Kidney capillary endothelial cell (primary cell): ENCODE results near the gene RC3H2.
"Not testable (repeated sequence)": the region's sequence is repeated elsewhere in the genome, so short reads cannot be mapped to it uniquely, and the experiment has no call there.

Source experiments
- DNase-seq: peaks from one replicate; pipeline ENCODE4 v3.0.0-alpha.2; 2018; ENCODE audit warnings: low spot score

RC3H2 gene

GRCh38 chr9:122918310-122918709 is 13.2 kb upstream of the RC3H2 start:
- DNase-seq, result no peak

GRCh38 chr9:122912964-122913673 is 8.0 kb upstream of the RC3H2 start, which contains the start of gene ZBTB6:
Gene ZBTB6, minus strand, starts transcription at chr9:122913323. Its CDS starts 1,251 bp downstream, at chr9:122912072.
- DNase-seq, result peak; percentile 69

GRCh38 chr9:122912671-122912963 is 7.5 kb upstream of the RC3H2 start:
- DNase-seq, result no peak

- DNase-seq, result not testable (repeated sequence)
Measured at GRCh38 chr9:122906122-122906521, 963 bp upstream of the RC3H2 start.

- DNase-seq, result peak; percentile 57
Measured at GRCh38 chr9:122904466-122904822, 715 bp downstream of the RC3H2 start.

- peak; percentile 60 for DNase-seq
Measured at GRCh38 chr9:122900791-122901190, 4.4 kb downstream of the RC3H2 start.

GRCh38 chr9:122897969-122898368 is 7.2 kb downstream of the RC3H2 start:
- no peak for DNase-seq

GRCh38 chr9:122888480-122888879 is 16.7 kb downstream of the RC3H2 start:
- no peak for DNase-seq

GRCh38 chr9:122883125-122883524 is 22.0 kb downstream of the RC3H2 start:
- no peak for DNase-seq

- DNase-seq, result no peak
Measured at GRCh38 chr9:122879443-122879842, 25.7 kb downstream of the RC3H2 start.

- no peak for DNase-seq
Measured at GRCh38 chr9:122875523-122875922, 29.6 kb downstream of the RC3H2 start.

GRCh38 chr9:122867276-122867675 is 37.9 kb downstream of the RC3H2 start:
- DNase-seq, result not testable (repeated sequence)

- DNase-seq, result no peak
Measured at GRCh38 chr9:122866079-122866478, 39.1 kb downstream of the RC3H2 start.

GRCh38 chr9:122865300-122865699 is 39.9 kb downstream of the RC3H2 start:
- peak; percentile 31 for DNase-seq

GRCh38 chr9:122863407-122863806 is 41.8 kb downstream of the RC3H2 start:
- DNase-seq, result no peak

- no peak for DNase-seq
Measured at GRCh38 chr9:122860319-122861142, 44.6 kb downstream of the RC3H2 start.

GRCh38 chr9:122857815-122858214 is 47.3 kb downstream of the RC3H2 start:
- DNase-seq, result no peak

GRCh38 chr9:122852085-122852786 is 52.9 kb downstream of the RC3H2 start:
- DNase-seq, result not testable (repeated sequence)

GRCh38 chr9:122848256-122848943 is 56.8 kb downstream of the RC3H2 start:
- DNase-seq, result no peak

GRCh38 chr9:122846371-122846940 is 58.7 kb downstream of the RC3H2 start:
- no peak for DNase-seq

GRCh38 chr9:122845116-122845515 is 60.0 kb downstream of the RC3H2 start:
- no peak for DNase-seq

- DNase-seq, result no peak
Measured at GRCh38 chr9:122844137-122844536, 61.0 kb downstream of the RC3H2 start.
